ENCODE measurements around the gene CDK14. TPM values are rescaled to one million over a fixed set of nuclear protein-coding genes. Genes with fewer than 3 reads are reported as not detected.

Gene CDK14
- total and polyA plus RNA-seq, 9 donors: 12.6 to 54.1 (median 43.8) TPM

- H3K27ac ChIP-seq: no peak overlapping the region
- intact Hi-C loops (cut with DNase I): no loop called here
- no peaks in the 10 kb centered on the region for H3K27me3 ChIP-seq
- no peaks in the 10 kb centered on the region for H3K36me3 ChIP-seq
- no peaks in the 10 kb centered on the region for H3K4me1 ChIP-seq (ENCODE audit: insufficient read depth)
- WGBS, 3 donors: 80 to 89% (median 88%) methylated on average over 4 of the region's 4 CpGs
- no peak for DNase-seq
- H3K9me3 ChIP-seq: no peaks in the 10 kb centered on the region
- TF ChIP-seq POLR2A (IDR thresholded peaks at IDR 0.05) (no peak), EP300 (IDR thresholded peaks at IDR 0.05) (no peak), CTCF (IDR thresholded peaks at IDR 0.05) (no peak)
- no peak overlapping the region for H3K4me3 ChIP-seq
Measured at GRCh38 chr7:90917539-90917938, 321.4 kb downstream of the CDK14 start.

GRCh38 chr7:90918303-90918702, 322.2 kb downstream of the CDK14 start:
- H3K4me1 ChIP-seq (ENCODE audit: insufficient read depth): no peaks in the 10 kb centered on the region
- H3K27ac ChIP-seq: no peak overlapping the region
- intact Hi-C loops (cut with DNase I): no loop called here
- no peaks in the 10 kb centered on the region for H3K36me3 ChIP-seq
- no peaks in the 10 kb centered on the region for H3K27me3 ChIP-seq
- 38 to 51% (median 44%) methylated on average over 3 of the region's 3 CpGs for WGBS, 3 donors
- no peak for DNase-seq
- H3K4me3 ChIP-seq: no peak overlapping the region
- H3K9me3 ChIP-seq: no peaks in the 10 kb centered on the region
- TF ChIP-seq CTCF (IDR thresholded peaks at IDR 0.05) (no peak), EP300 (IDR thresholded peaks at IDR 0.05) (no peak), POLR2A (IDR thresholded peaks at IDR 0.05) (no peak)

- H3K4me3 ChIP-seq: no peak overlapping the region
- intact Hi-C loops (cut with DNase I): no loop called here
- 95 to 97% (median 95%) methylated on average over 2 of the region's 2 CpGs for WGBS, 3 donors
- H3K27ac ChIP-seq: no peak overlapping the region
- H3K36me3 ChIP-seq: no peaks in the 10 kb centered on the region
- H3K9me3 ChIP-seq: no peaks in the 10 kb centered on the region
- no peaks in the 10 kb centered on the region for H3K4me1 ChIP-seq (ENCODE audit: insufficient read depth)
- TF ChIP-seq POLR2A (IDR thresholded peaks at IDR 0.05) (no peak), EP300 (IDR thresholded peaks at IDR 0.05) (no peak), CTCF (IDR thresholded peaks at IDR 0.05) (no peak)
- no peaks in the 10 kb centered on the region for H3K27me3 ChIP-seq
- no peak for DNase-seq
Measured at GRCh38 chr7:90919816-90920215, 323.7 kb downstream of the CDK14 start.

GRCh38 chr7:90920336-90920735, 324.2 kb downstream of the CDK14 start:
- Histone ChIP-seq H3K36me3 (no peaks in the 10 kb centered on the region), H3K27ac (no peak overlapping the region), H3K9me3 (no peaks in the 10 kb centered on the region), H3K4me3 (no peak overlapping the region), H3K27me3 (no peaks in the 10 kb centered on the region), H3K4me1 (ENCODE audit: insufficient read depth) (no peaks in the 10 kb centered on the region)
- TF ChIP-seq EP300 (IDR thresholded peaks at IDR 0.05): no peak
- no peak for TF ChIP-seq POLR2A (IDR thresholded peaks at IDR 0.05)
- TF ChIP-seq CTCF (IDR thresholded peaks at IDR 0.05): no peak
- no peak for DNase-seq
- 92 to 93% (median 92%) methylated on average over 1 of the region's 1 CpG for WGBS, 3 donors
- intact Hi-C loops (cut with DNase I): no loop called here

Data from ovary (tissue), 9 donors.